Hematopoietic multipotent progenitor cell treated with erythropoietin and hydrocortisone succinate and interleukin-3 and kit ligand, for 8 days (in vitro differentiated cells): Measurements from ENCODE around the gene RELB.

ENCODE experiments used
- DNase-seq: peaks from one replicate; pipeline ENCODE4 v3.0.0-alpha.2; 2015

The RELB gene

GRCh38 chr19:45063851-45064801, 62.9 kb downstream of the RELB start:
- DNase-seq: no peak

GRCh38 chr19:45066921-45067661, 65.8 kb downstream of the RELB start:
- no peak for DNase-seq

- DNase-seq: no peak
Measured at GRCh38 chr19:45068041-45068440, 66.8 kb downstream of the RELB start.

- peak; percentile 15 for DNase-seq
Measured at GRCh38 chr19:45069056-45069455, 67.8 kb downstream of the RELB start.

- no peak for DNase-seq
Measured at GRCh38 chr19:45070214-45070613, 69.0 kb downstream of the RELB start.

GRCh38 chr19:45070861-45071544, 69.7 kb downstream of the RELB start:
- no peak for DNase-seq

- DNase-seq: no peak
Measured at GRCh38 chr19:45071545-45071938, 70.3 kb downstream of the RELB start.

- DNase-seq: no peak
Measured at GRCh38 chr19:45071969-45072790, 70.9 kb downstream of the RELB start.

GRCh38 chr19:45074744-45075300, 73.6 kb downstream of the RELB start:
- DNase-seq: no peak

- DNase-seq: peak; percentile 89
Measured at GRCh38 chr19:45075301-45076028, 74.2 kb downstream of the RELB start.

- DNase-seq: peak; percentile 83
Measured at GRCh38 chr19:45076029-45076850, 75.0 kb downstream of the RELB start, which contains the start of gene ZNF296. Gene ZNF296, minus strand, starts transcription at chr19:45076478. Its CDS starts 105 bp downstream, at chr19:45076373.

- DNase-seq: no peak
Measured at GRCh38 chr19:45076851-45077730, 75.8 kb downstream of the RELB start.

- no peak for DNase-seq
Measured at GRCh38 chr19:45078390-45079062, 77.3 kb downstream of the RELB start.

GRCh38 chr19:45079063-45079910, 78.0 kb downstream of the RELB start, which contains the start of gene GEMIN7:
Gene GEMIN7, plus strand, starts transcription at chr19:45079260. Its CDS starts 10,855 bp downstream, at chr19:45090115.
- peak; percentile 78 for DNase-seq

- DNase-seq: peak; percentile 86
Measured at GRCh38 chr19:45079911-45080370, 78.7 kb downstream of the RELB start.

- DNase-seq: no peak
Measured at GRCh38 chr19:45082170-45082569, 80.9 kb downstream of the RELB start.

- DNase-seq: peak; percentile 68
Measured at GRCh38 chr19:45086480-45086879, 85.2 kb downstream of the RELB start.
